ENCODE results near the gene EGFL8. TPM values are rescaled to one million over a fixed set of nuclear protein-coding genes. Genes with fewer than 3 reads are reported as not detected.

EGFL8 gene
- total RNA-seq, 1 donor from 2014 or later, result 15.4 TPM

DNA sequence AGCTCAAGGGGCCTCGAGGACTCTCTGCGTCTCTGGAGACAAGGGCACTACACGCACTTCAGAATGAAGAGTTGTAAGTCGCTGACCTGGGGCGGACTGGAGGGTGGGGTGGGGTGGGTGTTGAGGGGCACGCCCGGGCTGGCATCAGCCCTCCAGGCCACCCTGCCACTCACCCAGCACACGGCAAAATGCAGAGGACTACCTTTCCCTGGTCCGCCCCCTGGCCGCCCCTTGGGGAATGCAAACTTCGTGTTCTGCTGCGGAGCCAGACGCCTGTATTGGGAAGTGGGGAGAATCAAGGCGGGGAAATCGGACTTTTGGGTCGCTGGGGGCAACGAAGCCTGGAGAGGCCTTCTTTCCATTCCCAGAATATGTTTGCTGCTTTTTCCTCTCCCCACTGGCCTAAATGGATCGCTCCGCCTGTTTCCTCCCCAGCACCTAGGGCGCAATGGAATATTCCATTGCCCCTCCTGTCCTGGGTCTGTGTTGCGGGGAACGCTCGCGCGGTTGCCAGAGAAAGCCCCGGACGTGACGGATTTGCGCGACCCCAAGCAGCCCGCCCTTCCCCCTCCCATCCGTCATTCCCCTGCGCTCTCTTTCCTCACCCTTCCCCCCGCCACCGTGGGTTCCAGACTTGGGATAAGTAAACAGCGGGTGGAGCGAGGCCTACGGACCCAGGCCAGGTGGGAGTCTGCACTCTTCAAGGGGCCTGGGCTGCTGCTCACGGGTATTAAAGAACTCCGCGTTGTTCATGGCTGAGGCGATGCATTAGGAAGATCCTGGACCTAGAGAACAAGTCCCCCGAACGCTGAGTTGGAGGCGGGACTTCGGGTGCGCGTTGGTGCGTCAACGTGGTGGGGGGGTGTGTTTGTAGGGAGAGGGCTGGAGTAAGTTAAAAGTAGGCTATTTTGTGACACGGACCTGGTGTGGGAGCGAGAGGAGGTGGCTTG lies 10.6 kb upstream of the EGFL8 start, which contains the start of gene PPT2:
PPT2 (plus strand) TSS at position 578 of the 950 bp plus-strand sequence. CDS start 454 bp downstream, outside the sequence.
- peaks cover 16% of the 10 kb centered on the region for H3K36me3 Mint-ChIP-seq (ENCODE audit: low read depth)
- H3K4me3 Mint-ChIP-seq (ENCODE audit: unreplicated experiment), result peak within 1 kb of the TSS; percentile 99
- TF ChIP-seq, protein P1, sequence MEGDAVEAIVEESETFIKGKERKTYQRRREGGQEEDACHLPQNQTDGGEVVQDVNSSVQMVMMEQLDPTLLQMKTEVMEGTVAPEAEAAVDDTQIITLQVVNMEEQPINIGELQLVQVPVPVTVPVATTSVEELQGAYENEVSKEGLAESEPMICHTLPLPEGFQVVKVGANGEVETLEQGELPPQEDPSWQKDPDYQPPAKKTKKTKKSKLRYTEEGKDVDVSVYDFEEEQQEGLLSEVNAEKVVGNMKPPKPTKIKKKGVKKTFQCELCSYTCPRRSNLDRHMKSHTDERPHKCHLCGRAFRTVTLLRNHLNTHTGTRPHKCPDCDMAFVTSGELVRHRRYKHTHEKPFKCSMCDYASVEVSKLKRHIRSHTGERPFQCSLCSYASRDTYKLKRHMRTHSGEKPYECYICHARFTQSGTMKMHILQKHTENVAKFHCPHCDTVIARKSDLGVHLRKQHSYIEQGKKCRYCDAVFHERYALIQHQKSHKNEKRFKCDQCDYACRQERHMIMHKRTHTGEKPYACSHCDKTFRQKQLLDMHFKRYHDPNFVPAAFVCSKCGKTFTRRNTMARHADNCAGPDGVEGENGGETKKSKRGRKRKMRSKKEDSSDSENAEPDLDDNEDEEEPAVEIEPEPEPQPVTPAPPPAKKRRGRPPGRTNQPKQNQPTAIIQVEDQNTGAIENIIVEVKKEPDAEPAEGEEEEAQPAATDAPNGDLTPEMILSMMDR (IDR thresholded peaks at IDR 0.05), result peak; percentile 72
- DNase-seq (ENCODE audit: low spot score), result peak; percentile 97
- H3K9me3 Mint-ChIP-seq (ENCODE audit: low read depth), result no peaks in the 10 kb centered on the region
- peaks cover 33% of the 10 kb centered on the region for H3K4me1 Mint-ChIP-seq (ENCODE audit: low read depth)
- H3K27ac Mint-ChIP-seq (ENCODE audit: unreplicated experiment), result peak within 1 kb of the TSS; percentile 99
- H3K27me3 Mint-ChIP-seq (ENCODE audit: low read depth), result no peaks in the 10 kb centered on the region

DNA sequence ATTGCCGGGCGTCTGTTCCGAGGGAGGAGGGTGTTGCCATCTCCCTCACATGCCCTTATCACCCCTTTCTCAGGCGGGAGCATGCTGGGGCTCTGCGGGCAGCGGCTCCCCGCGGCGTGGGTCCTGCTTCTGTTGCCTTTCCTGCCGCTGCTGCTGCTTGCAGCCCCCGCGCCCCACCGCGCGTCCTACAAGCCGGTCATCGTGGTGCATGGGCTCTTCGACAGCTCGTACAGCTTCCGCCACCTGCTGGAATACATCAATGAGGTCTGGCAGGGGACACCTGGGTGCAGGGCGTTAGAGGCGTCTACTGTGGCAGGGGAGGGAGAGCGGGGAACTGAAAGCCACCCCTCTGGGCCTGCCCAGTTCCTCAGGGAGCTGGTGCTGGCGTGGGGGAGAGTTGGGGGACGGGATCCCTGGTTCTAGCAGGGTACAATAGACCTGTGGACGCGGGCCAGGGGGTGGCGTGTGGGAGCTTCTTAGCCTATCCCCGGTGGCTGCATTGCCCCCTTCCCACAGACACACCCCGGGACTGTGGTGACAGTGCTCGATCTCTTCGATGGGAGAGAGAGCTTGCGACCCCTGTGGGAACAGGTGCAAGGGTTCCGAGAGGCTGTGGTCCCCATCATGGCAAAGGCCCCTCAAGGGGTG lies 9.8 kb upstream of the EGFL8 start:
- Mint-ChIP-seq H3K4me3 (ENCODE audit: unreplicated experiment) (peak overlapping the region; percentile 99), H3K36me3 (ENCODE audit: low read depth) (peaks cover 16% of the 10 kb centered on the region)
- DNase-seq (ENCODE audit: low spot score), result no peak

DNA sequence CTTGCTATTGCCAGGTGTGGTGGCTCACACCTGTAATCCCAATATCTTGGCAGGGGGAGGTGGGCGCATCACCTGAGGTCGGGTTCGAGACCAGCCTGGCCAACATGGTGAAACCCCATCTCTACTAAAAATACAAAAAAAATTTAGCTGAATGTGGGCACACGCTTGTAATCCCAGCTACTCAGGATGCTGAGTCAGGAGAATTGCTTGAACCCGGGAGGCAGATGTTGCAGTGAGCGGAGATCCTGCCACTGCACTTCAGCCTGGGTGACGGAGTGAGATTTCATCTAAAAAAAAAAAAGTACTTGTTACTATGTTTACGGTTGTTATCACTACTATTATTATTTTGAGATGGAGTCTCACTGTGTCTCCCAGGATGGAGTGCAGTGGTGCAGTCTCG lies 7.5 kb upstream of the EGFL8 start:
- no peak for DNase-seq (ENCODE audit: low spot score)
- H3K36me3 Mint-ChIP-seq (ENCODE audit: low read depth), result peaks cover 16% of the 10 kb centered on the region
- peaks cover 29% of the 10 kb centered on the region for H3K4me1 Mint-ChIP-seq (ENCODE audit: low read depth)
- H3K27me3 Mint-ChIP-seq (ENCODE audit: low read depth), result no peaks in the 10 kb centered on the region
- no peaks in the 10 kb centered on the region for H3K9me3 Mint-ChIP-seq (ENCODE audit: low read depth)
- H3K27ac Mint-ChIP-seq (ENCODE audit: unreplicated experiment), result no peak overlapping the region
- TF ChIP-seq, protein P1 (IDR thresholded peaks at IDR 0.05), result no peak
- no peak overlapping the region for H3K4me3 Mint-ChIP-seq (ENCODE audit: unreplicated experiment)

More for the DNA sequence above, 9.8 kb upstream of the EGFL8 start:
- TF ChIP-seq, protein P1 (IDR thresholded peaks at IDR 0.05), result peak; percentile 82
- no peaks in the 10 kb centered on the region for H3K9me3 Mint-ChIP-seq (ENCODE audit: low read depth)
- H3K27ac Mint-ChIP-seq (ENCODE audit: unreplicated experiment), result peak overlapping the region; percentile 99
- H3K27me3 Mint-ChIP-seq (ENCODE audit: low read depth), result no peaks in the 10 kb centered on the region
- H3K4me1 Mint-ChIP-seq (ENCODE audit: low read depth), result peaks cover 33% of the 10 kb centered on the region

DNA sequence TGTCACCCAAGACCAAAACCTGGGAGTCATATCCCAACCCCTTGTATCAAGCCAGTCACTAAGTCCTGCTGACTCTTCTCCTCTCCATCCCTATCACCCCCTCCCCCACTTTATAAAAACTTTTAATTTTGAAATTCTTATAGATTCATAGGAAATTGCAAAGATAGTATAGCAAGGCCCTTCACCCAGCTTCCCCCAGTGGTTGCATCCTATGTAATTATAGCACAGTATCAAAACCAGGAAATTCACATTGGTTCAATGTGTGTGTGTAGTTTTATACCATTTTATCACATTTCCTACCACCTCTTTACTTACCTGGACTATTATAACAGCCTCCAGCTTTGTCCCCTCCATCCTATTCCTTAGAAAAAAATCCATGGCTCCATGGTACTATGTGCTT lies 6.3 kb upstream of the EGFL8 start:
- TF ChIP-seq, protein P1 (IDR thresholded peaks at IDR 0.05), result no peak

GRCh38 chr6:32163559-32164258 lies 686 bp upstream of the EGFL8 start:
- H3K4me3 Mint-ChIP-seq (ENCODE audit: unreplicated experiment), result no peak overlapping the region
- no peaks in the 10 kb centered on the region for H3K9me3 Mint-ChIP-seq (ENCODE audit: low read depth)
- TF ChIP-seq, protein P1 (IDR thresholded peaks at IDR 0.05), result no peak
- H3K4me1 Mint-ChIP-seq (ENCODE audit: low read depth), result peaks cover under 1% of the 10 kb centered on the region
- peaks cover 16% of the 10 kb centered on the region for H3K36me3 Mint-ChIP-seq (ENCODE audit: low read depth)
- H3K27ac Mint-ChIP-seq (ENCODE audit: unreplicated experiment), result peak overlapping the region; percentile 59
- no peaks in the 10 kb centered on the region for H3K27me3 Mint-ChIP-seq (ENCODE audit: low read depth)
- DNase-seq (ENCODE audit: low spot score), result peak; percentile 35

More for the DNA sequence above, 6.3 kb upstream of the EGFL8 start:
- no peaks in the 10 kb centered on the region for H3K27me3 Mint-ChIP-seq (ENCODE audit: low read depth)
- DNase-seq (ENCODE audit: low spot score), result no peak
- peaks cover 19% of the 10 kb centered on the region for H3K36me3 Mint-ChIP-seq (ENCODE audit: low read depth)
- H3K4me1 Mint-ChIP-seq (ENCODE audit: low read depth), result peaks cover 17% of the 10 kb centered on the region
- no peak overlapping the region for H3K4me3 Mint-ChIP-seq (ENCODE audit: unreplicated experiment)
- H3K9me3 Mint-ChIP-seq (ENCODE audit: low read depth), result no peaks in the 10 kb centered on the region
- H3K27ac Mint-ChIP-seq (ENCODE audit: unreplicated experiment), result no peak overlapping the region
